ENCODE measurements around the gene HNF1A. TPM values are rescaled to one million over a fixed set of nuclear protein-coding genes. Genes with fewer than 3 reads are reported as not detected.
A peak's percentile ranks its signal among the peaks of the same experiment; 100 is the strongest.

Gene HNF1A
- total and polyA plus RNA-seq, 2 of the 4 experiments (the other 2 are of a cell fraction), result under 0.01 TPM; not detected in 1

DNA sequence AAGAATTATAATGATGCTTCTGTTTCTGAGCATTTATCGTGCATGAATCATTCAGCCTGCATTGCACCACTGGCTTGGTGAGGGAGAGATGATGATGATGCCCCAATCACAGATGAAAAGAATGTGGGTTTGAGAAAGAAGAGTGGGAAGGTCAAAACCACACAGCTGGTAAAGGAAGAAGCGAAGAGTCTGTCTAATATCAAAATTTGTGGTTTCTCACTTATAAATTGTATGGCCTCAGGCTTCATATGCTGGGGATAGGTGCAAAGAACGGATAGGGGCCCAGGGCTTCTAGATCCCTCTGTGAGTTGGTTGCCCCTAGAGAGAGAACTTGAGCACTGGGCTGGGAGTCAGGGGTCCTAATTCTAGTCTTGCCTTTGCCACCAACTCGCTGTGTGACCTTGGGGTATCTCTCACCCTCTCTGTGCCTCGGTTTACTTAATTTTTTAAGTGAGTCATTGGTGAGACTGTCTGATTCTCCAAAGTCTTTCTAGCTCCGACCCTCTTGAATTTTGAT, 58.5 kb downstream of the HNF1A start:
- CTCF ChIA-PET, result no interaction called here
- DNase-seq (peak; percentile 69), ATAC-seq (ENCODE audit: low read depth) (peak; percentile 76)
- in situ Hi-C loops (cut with MboI; ENCODE audit: low sequenced_read_pairs) (no loop called here), dilution Hi-C loops (cut with HindIII; ENCODE audit: low sequenced_read_pairs, unreplicated experiment) (no loop called here), intact Hi-C loops (cut with micrococcal nuclease) (no loop called here)
- Histone ChIP-seq H3K4me2 (ENCODE audit: low read depth, low read length) (no peak overlapping the region), H4K5ac (ENCODE audit: low read depth, low read length) (no peak overlapping the region), H3K14ac (replicated peaks; ENCODE audit: low read depth, low read length) (no peak overlapping the region), H3K36me3 (ENCODE audit: control insufficient read depth, insufficient read depth, low read length) (no peaks in the 10 kb centered on the region), H2BK5ac (ENCODE audit: low read depth, low read length, poor library complexity, severe bottlenecking) (no peak overlapping the region), H3K23ac (ENCODE audit: low read depth, low read length) (no peak overlapping the region), H2AFZ (replicated peaks; ENCODE audit: low read length, poor library complexity) (no peak overlapping the region), H3K27ac (ENCODE audit: insufficient read depth, low read length) (no peak overlapping the region), H2BK15ac (ENCODE audit: low read depth, low read length) (no peak overlapping the region), H3K4me1 (ENCODE audit: control insufficient read depth, insufficient read depth, low read length) (no peaks in the 10 kb centered on the region), H3K4me3 (ENCODE audit: insufficient read depth, low read depth, low read length) (no peak overlapping the region), H2AK5ac (ENCODE audit: low read depth, low read length) (no peak overlapping the region), H3K56ac (ENCODE audit: extremely low read depth, insufficient read depth, low read length) (no peak overlapping the region), H4K91ac (ENCODE audit: insufficient read depth, low read depth, low read length) (no peak overlapping the region), H3K9me1 (ENCODE audit: insufficient read depth, low read length) (0 out of 2 replicates have a peak, but pooled peaks cover 2% of the 10 kb centered on the region), H2AK9ac (replicated peaks; ENCODE audit: low read depth, low read length, poor library complexity) (no peak overlapping the region), H3K18ac (ENCODE audit: low read depth, low read length) (no peak overlapping the region), H4K20me1 (ENCODE audit: insufficient read depth, low read length) (no peaks in the 10 kb centered on the region), H2BK20ac (ENCODE audit: low read depth, low read length) (no peak overlapping the region), H2BK120ac (ENCODE audit: low read depth, low read length) (no peak overlapping the region), H3K79me1 (ENCODE audit: low read depth in 1 of 2, low read length in 2 of 2) (no peaks in the 10 kb centered on the region), H3K9ac (ENCODE audit: low read depth, low read length) (no peak overlapping the region), H3K27me3 (ENCODE audit: control insufficient read depth, insufficient read depth, low read length) (peaks cover 13% of the 10 kb centered on the region; the same call in 1 of the 2 replicates), H3K9me3 (ENCODE audit: control insufficient read depth, insufficient read depth, low read length) (no peaks in the 10 kb centered on the region), H4K8ac (ENCODE audit: low read depth in 2 of 2, low read length in 2 of 2) (no peak overlapping the region), H3K4ac (ENCODE audit: low read depth, low read length) (no peak overlapping the region)
- POLR2A ChIA-PET (ENCODE audit: unreplicated experiment), result no interaction called here
- peak; percentile 91 for TF ChIP-seq CEBPB (IDR thresholded peaks at IDR 0.05; ENCODE audit: low read depth, low read length)
- peak; percentile 44; the same call in 1 of the 2 replicates for TF ChIP-seq FOS (IDR thresholded peaks at IDR 0.05; ENCODE audit: low read depth, low read length)
- no peak for TF ChIP-seq POLR2A (IDR thresholded peaks at IDR 0.05; ENCODE audit: low read depth, low read length)
- no TSS peak for BruUV-seq (replicated peaks)
- 71% methylated on average over 1 of the region's 6 CpGs; no CpG with 5 or more reads in 1 of the 2 experiments for WGBS, 2 experiments (ENCODE audit: extremely low coverage in 2 of 2, insufficient read length in 1 of 2)

All from IMR-90 (cell line).